Neuronal stem cell (in vitro differentiated cells): ENCODE results near the gene SMIM11.
"Not testable (repeated sequence)": the region's sequence is repeated elsewhere in the genome, so short reads cannot be mapped to it uniquely, and the experiment has no call there.

Experiments
- DNase-seq: peaks from one replicate; pipeline ENCODE4 v3.0.0-alpha.2; 2013; ENCODE audit warnings: low spot score
- H2AFZ ChIP-seq: one replicate; pipeline ENCODE4 v1.6.1; 2013; ENCODE audit warnings: mild to moderate bottlenecking, low read length, inconsistent platforms
- H2AK5ac ChIP-seq: 2 replicates; pipeline ENCODE4 v1.6.1; 2013; ENCODE audit warnings: low read depth, mild to moderate bottlenecking, inconsistent platforms, low read length, moderate library complexity, mixed read lengths
- H2BK120ac ChIP-seq: 2 replicates; pipeline ENCODE4 v1.6.1; 2013; ENCODE audit warnings: low read depth, mild to moderate bottlenecking, inconsistent platforms, low read length, moderate library complexity, mixed read lengths
- H2BK12ac ChIP-seq: one replicate; pipeline ENCODE4 v1.6.1; 2013; ENCODE audit warnings: low read length, inconsistent platforms
- H2BK15ac ChIP-seq: 2 replicates; pipeline ENCODE4 v1.6.1; 2013; ENCODE audit warnings: mild to moderate bottlenecking, low read length, inconsistent platforms, mixed read lengths
- H2BK5ac ChIP-seq: one replicate; pipeline ENCODE4 v1.6.1; 2013; ENCODE audit warnings: inconsistent platforms, mild to moderate bottlenecking, low read length, moderate library complexity
- H3K14ac ChIP-seq: one replicate; pipeline ENCODE4 v1.6.1; 2013; ENCODE audit warnings: low read length, inconsistent platforms
- H3K18ac ChIP-seq: 2 replicates; pipeline ENCODE4 v1.6.1; 2013; ENCODE audit warnings: low read length, inconsistent platforms
- H3K23ac ChIP-seq: 2 replicates; pipeline ENCODE4 v1.6.1; 2013; ENCODE audit warnings: low read depth, mild to moderate bottlenecking, mixed read lengths, low read length, inconsistent platforms; ENCODE audit not compliant: poor library complexity
- H3K27ac ChIP-seq: replicated peaks from 3 replicates; pipeline ENCODE4 v1.5.1; 2013; ENCODE audit warnings: low read length, inconsistent platforms
- H3K27me3 ChIP-seq, 3 experiments: 2 replicates each; pipeline ENCODE4 v1.6.1; 2013; ENCODE audit warnings: low read length in 3 of 3, mild to moderate bottlenecking in 2 of 3, inconsistent platforms in 1 of 3, low read depth in 1 of 3, mixed read lengths in 1 of 3, moderate library complexity in 1 of 3; ENCODE audit not compliant: control insufficient read depth in 3 of 3, insufficient read depth in 3 of 3
- H3K36me3 ChIP-seq, 2 donors: replicated peaks in 1 of 2; 2 replicates each; pipeline ENCODE4 v1.6.1; 2013; ENCODE audit warnings: low read length in 2 of 2; ENCODE audit not compliant: control insufficient read depth in 2 of 2, insufficient read depth in 2 of 2
- H3K4ac ChIP-seq: 2 replicates; pipeline ENCODE4 v1.6.1; 2013; ENCODE audit warnings: inconsistent platforms, mild to moderate bottlenecking, low read length, moderate library complexity
- H3K4me1 ChIP-seq, 2 donors: 1 replicate in 1 of 2; 2 replicates in 1 of 2; pipeline ENCODE4 v1.6.1; 2013; ENCODE audit warnings: low read length in 2 of 2, low read depth in 1 of 2; ENCODE audit not compliant: control insufficient read depth in 2 of 2, insufficient read depth in 1 of 2
- H3K4me2 ChIP-seq: one replicate; pipeline ENCODE4 v1.6.1; 2013; ENCODE audit warnings: mild to moderate bottlenecking, low read length, inconsistent platforms; ENCODE audit not compliant: insufficient read depth, poor library complexity, severe bottlenecking
- H3K4me3 ChIP-seq, 2 donors: 2 replicates each; pipeline ENCODE4 v1.5.1; 2013; ENCODE audit warnings: low read length in 2 of 2, mild to moderate bottlenecking in 2 of 2, inconsistent platforms in 1 of 2, moderate library complexity in 1 of 2
- H3K79me1 ChIP-seq: one replicate; pipeline ENCODE4 v1.6.1; 2013; ENCODE audit warnings: low read depth, mild to moderate bottlenecking, inconsistent platforms, low read length, moderate library complexity
- H3K9ac ChIP-seq: one replicate; pipeline ENCODE4 v1.6.1; 2013; ENCODE audit warnings: mild to moderate bottlenecking, low read depth, low read length, inconsistent platforms; ENCODE audit not compliant: poor library complexity
- H3K9me3 ChIP-seq, 2 donors: replicated peaks in 1 of 2; 2 replicates each; pipeline versions ENCODE3 to v1.6.1; 2013; ENCODE audit warnings: low read length in 2 of 2, mild to moderate bottlenecking in 2 of 2, inconsistent platforms in 1 of 2, low read depth in 1 of 2, mixed read lengths in 1 of 2, moderate library complexity in 1 of 2; ENCODE audit not compliant: control insufficient read depth in 2 of 2, insufficient read depth in 1 of 2
- H4K8ac ChIP-seq: one replicate; pipeline ENCODE4 v1.6.1; 2013; ENCODE audit warnings: low read depth, mild to moderate bottlenecking, inconsistent platforms, low read length, moderate library complexity
- H4K91ac ChIP-seq: one replicate; pipeline ENCODE4 v1.6.1; 2013; ENCODE audit warnings: low read length, low read depth, mild to moderate bottlenecking, inconsistent platforms; ENCODE audit not compliant: poor library complexity
- WGBS, 2 donors: extraction: QIAGEN DNeasy Blood & Tissue Kit; methylation state at CpG; one replicate each; pipeline ENCODE4 v1.1.7; 2013; ENCODE audit warnings: missing lambda C conversion rate in 2 of 2, mixed read lengths in 1 of 2; ENCODE audit not compliant: insufficient read length in 2 of 2, insufficient replicate concordance in 1 of 2; ENCODE audit errors: extremely low coverage in 2 of 2; 5-methylcytosine and 5-hydroxymethylcytosine counted together

SMIM11 gene

DNA sequence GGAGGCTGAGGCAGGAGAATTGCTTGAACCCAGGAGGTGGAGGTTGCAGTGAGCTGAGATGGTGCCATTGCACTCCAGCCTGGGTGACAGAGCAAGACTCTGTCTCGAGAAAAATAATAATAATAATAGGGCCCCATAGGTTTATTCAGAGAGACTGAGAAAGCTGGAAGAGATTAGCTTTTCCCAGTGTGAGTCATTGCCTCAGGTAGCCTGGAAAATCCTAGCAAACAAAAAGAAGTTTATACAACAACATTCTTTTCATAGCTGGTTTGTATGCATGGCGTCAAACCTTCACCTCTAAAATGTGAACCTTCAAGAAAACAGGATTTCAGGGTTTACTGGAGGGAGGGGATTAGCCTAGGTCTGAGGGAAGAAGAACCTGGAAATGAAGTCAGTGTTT lies 7.8 kb downstream of the SMIM11 start:
- H3K27ac ChIP-seq, DNase-seq, H2BK5ac ChIP-seq, H3K4me2 ChIP-seq, H3K4me3 ChIP-seq, H2AK5ac ChIP-seq, H2BK120ac ChIP-seq, H3K18ac ChIP-seq, H3K36me3 ChIP-seq, H2BK12ac ChIP-seq, H2BK15ac ChIP-seq, H2AFZ ChIP-seq, H4K91ac ChIP-seq, H3K9me3 ChIP-seq, H3K27me3 ChIP-seq, H3K14ac ChIP-seq, H3K79me1 ChIP-seq, H3K9ac ChIP-seq, H3K4me1 ChIP-seq, H4K8ac ChIP-seq, H3K4ac ChIP-seq, H3K23ac ChIP-seq: not testable (repeated sequence)
- no CpG with 5 or more reads among the region's 2 CpGs for WGBS, 2 donors

DNA sequence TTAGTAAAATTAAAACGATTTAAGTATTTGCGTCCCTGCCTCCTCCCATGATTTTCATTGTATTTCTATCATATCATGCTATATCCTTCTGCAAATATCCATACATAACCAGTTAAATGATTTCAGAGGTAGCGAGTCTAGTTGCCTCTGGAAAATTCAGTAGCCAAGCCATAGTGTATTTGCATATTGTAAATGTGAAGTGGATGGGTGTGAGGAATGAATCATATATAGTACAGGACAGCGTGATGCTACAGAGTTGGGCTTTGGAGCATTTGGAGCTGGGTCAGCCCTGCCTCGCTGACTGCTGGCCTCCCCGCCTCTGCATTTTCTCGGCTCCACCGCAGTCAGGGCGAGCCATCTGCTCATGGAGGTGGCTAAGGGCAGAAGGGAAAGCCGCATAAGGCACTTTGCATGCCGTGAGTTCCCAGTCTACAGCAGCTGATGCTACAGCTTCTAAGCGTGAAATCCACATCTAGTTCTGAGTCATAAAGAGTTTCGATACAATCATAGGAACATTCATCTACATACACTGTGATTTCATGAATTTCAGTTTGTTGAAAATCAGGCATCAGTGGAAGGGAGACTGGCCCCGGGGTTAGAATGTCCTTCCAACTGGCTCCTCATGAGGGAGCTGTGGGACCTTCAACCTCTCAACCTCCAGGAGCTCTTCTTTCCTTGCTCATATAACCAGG lies 8.6 kb downstream of the SMIM11 start:
- H2BK15ac ChIP-seq, H2BK5ac ChIP-seq, H4K8ac ChIP-seq, H3K79me1 ChIP-seq, H3K9me3 ChIP-seq, H2BK12ac ChIP-seq, H2AFZ ChIP-seq, H3K9ac ChIP-seq, H3K18ac ChIP-seq, H2BK120ac ChIP-seq, H3K27ac ChIP-seq, H4K91ac ChIP-seq, H3K23ac ChIP-seq, H3K14ac ChIP-seq, H3K36me3 ChIP-seq, H3K4me3 ChIP-seq, H3K4me1 ChIP-seq, H3K4me2 ChIP-seq, H3K27me3 ChIP-seq, H2AK5ac ChIP-seq, H3K4ac ChIP-seq, DNase-seq: not testable (repeated sequence)
- WGBS, 2 donors, result no CpG with 5 or more reads among the region's 14 CpGs

DNA sequence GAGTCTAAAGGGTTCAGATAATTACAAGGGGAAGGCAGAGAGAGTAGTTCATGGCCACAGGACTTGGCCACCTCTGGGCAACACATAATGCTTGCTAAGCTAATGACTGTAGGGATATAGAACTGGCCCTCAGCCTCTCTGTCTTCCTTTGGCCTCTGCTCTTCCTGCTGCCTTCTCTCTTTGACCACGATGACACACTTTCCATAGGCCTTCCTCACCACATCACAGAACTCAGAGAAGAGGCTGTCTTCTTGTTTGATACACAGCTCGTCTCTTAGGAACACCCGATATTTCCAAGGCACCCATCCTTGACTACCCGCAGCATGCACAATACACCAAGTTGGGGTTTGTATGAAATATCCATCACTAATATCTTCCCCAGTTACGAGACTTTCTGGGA lies 25.2 kb downstream of the SMIM11 start:
- H2BK120ac ChIP-seq, H3K4me3 ChIP-seq, H3K9me3 ChIP-seq, H2BK5ac ChIP-seq, H2BK15ac ChIP-seq, H3K23ac ChIP-seq, H2AFZ ChIP-seq, H3K4me2 ChIP-seq, H4K8ac ChIP-seq, H3K4ac ChIP-seq, H3K4me1 ChIP-seq, H3K14ac ChIP-seq, H3K27me3 ChIP-seq, H3K9ac ChIP-seq, H3K36me3 ChIP-seq, H3K18ac ChIP-seq, H4K91ac ChIP-seq, H3K79me1 ChIP-seq, H2AK5ac ChIP-seq, DNase-seq, H3K27ac ChIP-seq, H2BK12ac ChIP-seq: not testable (repeated sequence)
- WGBS, 2 donors, result no CpG with 5 or more reads among the region's 5 CpGs

DNA sequence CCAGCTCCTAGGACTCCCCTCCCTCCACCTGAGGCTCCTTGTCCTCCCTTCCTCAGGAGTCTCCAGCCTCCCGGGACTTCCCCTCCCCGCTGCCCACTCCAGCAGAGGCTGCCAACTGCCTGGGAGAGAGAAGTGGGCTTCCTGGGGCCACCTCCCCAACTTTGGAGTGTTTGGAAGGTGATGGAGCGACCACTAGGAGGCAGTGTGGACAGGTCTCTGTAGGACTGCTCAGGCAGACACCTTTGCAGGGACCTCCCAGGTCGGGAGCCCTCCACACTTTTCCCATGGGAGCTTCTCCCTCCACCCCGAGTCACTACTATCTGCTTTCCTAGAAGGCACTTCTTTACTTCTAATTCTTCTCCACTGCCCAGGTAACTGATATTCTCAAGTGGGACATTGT lies 29.4 kb downstream of the SMIM11 start:
- H2AFZ ChIP-seq, H3K79me1 ChIP-seq: not testable (repeated sequence)
- no CpG with 5 or more reads among the region's 5 CpGs for WGBS, 2 donors

More for the DNA sequence above, 29.4 kb downstream of the SMIM11 start:
- H3K27ac ChIP-seq, H3K9ac ChIP-seq, H3K23ac ChIP-seq, H3K18ac ChIP-seq, H4K91ac ChIP-seq, H2BK120ac ChIP-seq, H2BK12ac ChIP-seq, H2BK15ac ChIP-seq, H3K4me3 ChIP-seq, H4K8ac ChIP-seq, H3K4me1 ChIP-seq, H2AK5ac ChIP-seq, H2BK5ac ChIP-seq, H3K14ac ChIP-seq, H3K4me2 ChIP-seq, H3K27me3 ChIP-seq, DNase-seq, H3K9me3 ChIP-seq, H3K36me3 ChIP-seq, H3K4ac ChIP-seq: not testable (repeated sequence)
